ENCODE measurements around the gene DLK1. TPM values are rescaled to one million over a fixed set of nuclear protein-coding genes. Genes with fewer than 3 reads are reported as not detected.
A peak's percentile ranks its signal among the peaks of the same experiment; 100 is the strongest.

DLK1 gene
- total and polyA plus RNA-seq, 2 of the 13 experiments (the other 11 are each of a cell fraction or from before 2014, with no cell fraction given), result 95.5 to 312 TPM

- TF ChIP-seq TSC22D2 (CRISPR knock-in tag; IDR thresholded peaks at IDR 0.05; ENCODE audit: borderline replicate concordance) (no peak), GMEB2 (CRISPR knock-in tag; IDR thresholded peaks at IDR 0.05; ENCODE audit: low read depth) (no peak), ZNF850 (CRISPR knock-in tag; conservative IDR thresholded peaks at IDR 0.05) (no peak), PBX3 (CRISPR knock-in tag; IDR thresholded peaks at IDR 0.05; ENCODE audit: borderline replicate concordance) (no peak), ZNF616 (CRISPR knock-in tag; IDR thresholded peaks at IDR 0.05; ENCODE audit: low read depth) (peak; percentile 89; the same call in 1 of the 2 replicates), PRDM15 (CRISPR knock-in tag; IDR thresholded peaks at IDR 0.05) (peak; percentile 68; the same call in 1 of the 2 replicates), ZNF44 (CRISPR knock-in tag; IDR thresholded peaks at IDR 0.05) (no peak), RFXANK (CRISPR knock-in tag; IDR thresholded peaks at IDR 0.05) (no peak), KMT2A (CRISPR knock-in tag; IDR thresholded peaks at IDR 0.05) (peak; percentile 80), ZNF816 (CRISPR knock-in tag; IDR thresholded peaks at IDR 0.05; ENCODE audit: borderline replicate concordance) (peak; percentile 74; the same call in 1 of the 2 replicates), NCOR1 (IDR thresholded peaks at IDR 0.05; ENCODE audit: borderline replicate concordance, low read length) (peak; percentile 49; the same call in 1 of the 2 replicates), ZBTB25 (CRISPR knock-in tag; IDR thresholded peaks at IDR 0.05) (no peak), MIER3 (CRISPR knock-in tag; IDR thresholded peaks at IDR 0.05; ENCODE audit: borderline replicate concordance) (peak; percentile 85; the same call in 1 of the 2 replicates), ZBTB3 (CRISPR knock-in tag; IDR thresholded peaks at IDR 0.05; ENCODE audit: borderline replicate concordance, low read depth) (peak; percentile 91; the same call in 1 of the 2 replicates), HDAC6 (IDR thresholded peaks at IDR 0.05; ENCODE audit: low read depth, low read length) (no peak), ZNF75D (CRISPR knock-in tag; IDR thresholded peaks at IDR 0.05; ENCODE audit: borderline replicate concordance) (no peak), YEATS2 (CRISPR knock-in tag; IDR thresholded peaks at IDR 0.05; ENCODE audit: borderline replicate concordance) (peak; percentile 84; the same call in 1 of the 2 replicates), AGO2 (optimal IDR thresholded peaks at IDR 0.05; ENCODE audit: low read depth, low read length) (no peak), ZEB1 (IDR thresholded peaks at IDR 0.05; ENCODE audit: insufficient replicate concordance, low read depth) (no peak), ZNF331 (CRISPR knock-in tag; IDR thresholded peaks at IDR 0.05) (peak; percentile 78)
These were observed 46.8 kb upstream of the DLK1 start (continued) for GRCh38 chr14:100679707-100680438.
